Neural progenitor cell (in vitro differentiated cells): Measurements from ENCODE around the gene ITGAL.
"Not testable (repeated sequence)": the region's sequence is repeated elsewhere in the genome, so short reads cannot be mapped to it uniquely, and the experiment has no call there.

ENCODE experiments used
- CTCF ChIP-seq: fragments of 200-600 bp; sonication (generic); IDR thresholded peaks from 2 replicates; pipeline ENCODE4 v1.5.1; 2017; ENCODE audit warnings: antibody characterized with exemption, mild to moderate bottlenecking
- EZH2 ChIP-seq: fragments of 200-600 bp; sonication (generic); IDR thresholded peaks from 2 replicates; pipeline ENCODE4 v1.6.1; 2017; ENCODE audit warnings: antibody characterized with exemption, mild to moderate bottlenecking, moderate library complexity

GRCh38 chr16:30452709-30453580, 19.6 kb upstream of the ITGAL start:
- TF ChIP-seq CTCF, EZH2: not testable (repeated sequence)
